Body of pancreas (tissue), 4 donors: ENCODE data around the gene C5orf15. TPM values are rescaled to one million over a fixed set of nuclear protein-coding genes. Genes with fewer than 3 reads are reported as not detected.

Source experiments
- ATAC-seq: fragments of 150-250 bp; one replicate; pipeline ENCODE4 v1.9.1; 2016
- DNase-seq, 4 donors: peaks; one replicate each; pipeline ENCODE4 v3.0.0-alpha.2; 2019
- H3K27ac ChIP-seq, 4 donors: fragments of 200-600 bp; sonication (generic); 1 replicate in 3 of 4; 2 replicates in 1 of 4; pipeline versions ENCODE4 v1.5.1 to v1.6.1; 2016 to 2019; ENCODE audit warnings: mild to moderate bottlenecking in 1 of 4, mixed read lengths in 1 of 4, moderate library complexity in 1 of 4
- H3K27me3 ChIP-seq, 2 donors: fragments of 200-600 bp; sonication (generic); one replicate each; pipeline ENCODE4 v1.6.0; 2016; ENCODE audit warnings: mild to moderate bottlenecking in 1 of 2
- H3K36me3 ChIP-seq, 2 donors: fragments of 200-600 bp; sonication (generic); replicated peaks in 1 of 2; 2 replicates each; pipeline ENCODE4 v1.5.1; 2016; ENCODE audit warnings: low read depth in 2 of 2; ENCODE audit not compliant: insufficient read depth in 1 of 2
- H3K4me1 ChIP-seq: fragments of 200-600 bp; sonication (generic); one replicate; pipeline ENCODE4 v1.6.0; 2016
- H3K4me3 ChIP-seq, 2 donors: fragments of 200-600 bp; sonication (generic); 1 replicate in 1 of 2; 2 replicates in 1 of 2; pipeline ENCODE4 v1.5.1; 2016 to 2019
- H3K9me3 ChIP-seq, 3 donors: fragments of 200-600 bp; sonication (generic); 1 replicate in 2 of 3; 2 replicates in 1 of 3; pipeline ENCODE4 v1.5.1; 2016
- CTCF ChIP-seq, 7 experiments: fragments of 450-650 bp in 4 of 7; fragments of 200-600 bp in 3 of 7; sonication (generic) in 3 of 7; IDR thresholded peaks; one replicate each; pipeline ENCODE4 v1.5.1; 2016 to 2019; ENCODE audit warnings: antibody characterized with exemption in 7 of 7
- POLR2A ChIP-seq, 3 donors: fragments of 450-650 bp; IDR thresholded peaks; one replicate each; pipeline ENCODE4 v1.6.1; 2016; ENCODE audit warnings: antibody characterized with exemption in 3 of 3, mild to moderate bottlenecking in 2 of 3
- WGBS, 2 donors: methylation state at CpG; one replicate each; pipeline ENCODE4 v1.1.5; 2017; 5-methylcytosine and 5-hydroxymethylcytosine counted together
- intact Hi-C: fragments of 100-400 bp; cut with DNase I; formaldehyde crosslinking; loops from one replicate; pipeline ENCODE4 v1.15.1; 2023
- total RNA-seq, 2 donors: library from RNA; depleted of rRNA; stranded (reverse); fragments of >200 nt; gene quantifications; one replicate each; pipeline ENCODE4 v1.1.0, GENCODE V29; 2016

Gene C5orf15
- total RNA-seq, 2 donors from 2014 or later = 20.4 to 28.0 TPM

- intact Hi-C loops = no loop called here
- H3K4me3 ChIP-seq = no peak overlapping the region
- no peaks in the 10 kb centered on the region for H3K36me3 ChIP-seq
- no peaks in the 10 kb centered on the region for H3K27me3 ChIP-seq
- H3K27ac ChIP-seq = no peak overlapping the region
- peaks cover 33% of the 10 kb centered on the region for H3K4me1 ChIP-seq
- ATAC-seq = no peak
- no peak for DNase-seq
- no peaks in the 10 kb centered on the region for H3K9me3 ChIP-seq
- no peak for TF ChIP-seq CTCF (IDR thresholded peaks at IDR 0.05)
- no peak for TF ChIP-seq POLR2A (IDR thresholded peaks at IDR 0.05)
- WGBS, 2 donors = 95% methylated on average over 10 of the region's 10 CpGs
Measured at GRCh38 chr5:133966090-133966489, 2.3 kb downstream of the C5orf15 start.

DNA sequence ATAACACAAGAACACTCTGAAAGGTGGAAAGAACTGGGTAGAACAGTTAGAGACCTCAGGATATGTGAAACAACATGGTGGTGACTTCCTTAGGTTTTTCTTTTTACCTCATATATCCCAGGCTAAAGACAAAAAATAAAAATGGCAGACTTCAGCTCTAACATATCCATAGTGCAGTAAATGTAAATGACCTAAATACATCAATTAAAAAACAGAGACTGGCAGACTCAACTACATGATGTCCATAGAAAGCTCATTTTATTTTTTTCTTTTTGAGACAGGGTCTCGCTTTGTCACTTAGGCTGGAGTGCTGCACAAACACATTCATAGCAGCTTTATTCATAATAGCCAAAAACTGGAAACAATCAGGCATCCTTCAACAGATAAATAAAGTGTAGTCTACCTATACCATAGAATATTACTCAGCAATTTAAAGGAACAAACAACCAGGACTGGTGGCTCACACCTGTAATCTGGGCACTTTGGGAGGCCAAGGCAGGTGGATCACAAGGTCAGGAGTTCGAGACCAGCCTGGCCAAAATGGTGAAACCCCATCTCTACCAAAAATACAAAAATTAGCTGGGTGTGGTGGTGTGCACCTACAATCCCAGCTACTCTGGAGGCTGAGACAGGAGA, 4.8 kb downstream of the C5orf15 start:
- H3K36me3 ChIP-seq = no peaks in the 10 kb centered on the region
- no peaks in the 10 kb centered on the region for H3K9me3 ChIP-seq
- ATAC-seq (no peak), DNase-seq (no peak)
- TF ChIP-seq POLR2A (IDR thresholded peaks at IDR 0.05) = no peak
- TF ChIP-seq CTCF (IDR thresholded peaks at IDR 0.05) = no peak
- intact Hi-C loops = no loop called here
- H3K4me3 ChIP-seq = no peak overlapping the region
- peaks cover 17% of the 10 kb centered on the region for H3K4me1 ChIP-seq
- no peaks in the 10 kb centered on the region for H3K27me3 ChIP-seq
- WGBS, 2 donors = 93 to 96% methylated on average over 2 of the region's 2 CpGs
- H3K27ac ChIP-seq = no peak overlapping the region

GRCh38 chr5:133962801-133963476, 5.5 kb downstream of the C5orf15 start:
- no peak overlapping the region for H3K4me3 ChIP-seq
- intact Hi-C loops = no loop called here
- TF ChIP-seq POLR2A (IDR thresholded peaks at IDR 0.05) (no peak), CTCF (IDR thresholded peaks at IDR 0.05) (no peak)
- H3K4me1 ChIP-seq = peaks cover 17% of the 10 kb centered on the region
- no peaks in the 10 kb centered on the region for H3K36me3 ChIP-seq
- ATAC-seq (no peak), DNase-seq (no peak)
- 63 to 64% methylated on average over 2 of the region's 2 CpGs for WGBS, 2 donors
- no peaks in the 10 kb centered on the region for H3K9me3 ChIP-seq
- H3K27ac ChIP-seq = no peak overlapping the region
- no peaks in the 10 kb centered on the region for H3K27me3 ChIP-seq

DNA sequence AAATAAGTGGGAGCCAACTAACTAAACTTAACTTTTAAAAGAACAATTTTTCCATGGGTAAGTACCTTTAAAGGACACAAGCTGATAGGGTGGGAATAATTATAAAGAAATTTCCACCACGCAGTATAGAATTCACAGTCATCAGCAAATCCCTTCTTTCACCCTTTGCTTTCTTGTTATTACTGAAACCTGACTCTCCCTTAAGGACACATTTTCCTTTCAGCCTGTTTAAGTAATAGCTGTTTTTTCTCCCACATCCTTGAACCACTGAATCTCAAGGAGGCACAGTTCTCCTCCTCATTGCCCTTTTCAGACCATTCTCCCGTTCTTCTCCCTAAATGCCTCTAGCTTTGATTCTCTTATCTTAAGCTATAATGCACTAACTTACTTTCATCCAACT, 6.3 kb downstream of the C5orf15 start:
- Histone ChIP-seq H3K27ac (no peak overlapping the region), H3K4me3 (no peak overlapping the region), H3K4me1 (peaks cover 10% of the 10 kb centered on the region), H3K9me3 (no peaks in the 10 kb centered on the region), H3K27me3 (no peaks in the 10 kb centered on the region), H3K36me3 (no peaks in the 10 kb centered on the region)
- DNase-seq = no peak
- no peak for TF ChIP-seq POLR2A (IDR thresholded peaks at IDR 0.05)
- no peak for TF ChIP-seq CTCF (IDR thresholded peaks at IDR 0.05)
- no peak for ATAC-seq
- intact Hi-C loops = no loop called here
- WGBS, 2 donors = 71 to 74% methylated on average over 2 of the region's 2 CpGs

- no peaks in the 10 kb centered on the region for H3K9me3 ChIP-seq
- no peak overlapping the region for H3K27ac ChIP-seq
- no peaks in the 10 kb centered on the region for H3K4me1 ChIP-seq
- no peaks in the 10 kb centered on the region for H3K27me3 ChIP-seq
- intact Hi-C loops = no loop called here
- H3K4me3 ChIP-seq = no peak overlapping the region
- DNase-seq (no peak), ATAC-seq (no peak)
- TF ChIP-seq CTCF (IDR thresholded peaks at IDR 0.05) = no peak
- TF ChIP-seq POLR2A (IDR thresholded peaks at IDR 0.05) = no peak
- 79 to 83% methylated on average over 11 of the region's 11 CpGs for WGBS, 2 donors
- peaks cover 0 to 6% of the 10 kb centered on the region in 2 donors for H3K36me3 ChIP-seq
Measured at GRCh38 chr5:133959643-133960042, 8.8 kb downstream of the C5orf15 start.
